ENCODE data around the gene SMIM41. TPM values are rescaled to one million over a fixed set of nuclear protein-coding genes. Genes with fewer than 3 reads are reported as not detected.

Gene SMIM41
- total RNA-seq, 1 donor from 2014 or later, result not detected

GRCh38 chr12:52085682-52086180 lies 6.2 kb downstream of the SMIM41 start:
- Mint-ChIP-seq H3K4me3 (ENCODE audit: unreplicated experiment) (no peak overlapping the region), H3K36me3 (ENCODE audit: unreplicated experiment) (no peaks in the 10 kb centered on the region), H3K4me1 (ENCODE audit: unreplicated experiment) (peaks cover 20% of the 10 kb centered on the region), H3K9me3 (ENCODE audit: unreplicated experiment) (no peaks in the 10 kb centered on the region), H3K27ac (ENCODE audit: unreplicated experiment) (no peak overlapping the region), H3K27me3 (ENCODE audit: unreplicated experiment) (peaks cover 18% of the 10 kb centered on the region)
- no peak for DNase-seq (ENCODE audit: extremely low spot score, unreplicated experiment)
- TF ChIP-seq, protein P1, sequence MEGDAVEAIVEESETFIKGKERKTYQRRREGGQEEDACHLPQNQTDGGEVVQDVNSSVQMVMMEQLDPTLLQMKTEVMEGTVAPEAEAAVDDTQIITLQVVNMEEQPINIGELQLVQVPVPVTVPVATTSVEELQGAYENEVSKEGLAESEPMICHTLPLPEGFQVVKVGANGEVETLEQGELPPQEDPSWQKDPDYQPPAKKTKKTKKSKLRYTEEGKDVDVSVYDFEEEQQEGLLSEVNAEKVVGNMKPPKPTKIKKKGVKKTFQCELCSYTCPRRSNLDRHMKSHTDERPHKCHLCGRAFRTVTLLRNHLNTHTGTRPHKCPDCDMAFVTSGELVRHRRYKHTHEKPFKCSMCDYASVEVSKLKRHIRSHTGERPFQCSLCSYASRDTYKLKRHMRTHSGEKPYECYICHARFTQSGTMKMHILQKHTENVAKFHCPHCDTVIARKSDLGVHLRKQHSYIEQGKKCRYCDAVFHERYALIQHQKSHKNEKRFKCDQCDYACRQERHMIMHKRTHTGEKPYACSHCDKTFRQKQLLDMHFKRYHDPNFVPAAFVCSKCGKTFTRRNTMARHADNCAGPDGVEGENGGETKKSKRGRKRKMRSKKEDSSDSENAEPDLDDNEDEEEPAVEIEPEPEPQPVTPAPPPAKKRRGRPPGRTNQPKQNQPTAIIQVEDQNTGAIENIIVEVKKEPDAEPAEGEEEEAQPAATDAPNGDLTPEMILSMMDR (IDR thresholded peaks at IDR 0.05), result no peak

DNA sequence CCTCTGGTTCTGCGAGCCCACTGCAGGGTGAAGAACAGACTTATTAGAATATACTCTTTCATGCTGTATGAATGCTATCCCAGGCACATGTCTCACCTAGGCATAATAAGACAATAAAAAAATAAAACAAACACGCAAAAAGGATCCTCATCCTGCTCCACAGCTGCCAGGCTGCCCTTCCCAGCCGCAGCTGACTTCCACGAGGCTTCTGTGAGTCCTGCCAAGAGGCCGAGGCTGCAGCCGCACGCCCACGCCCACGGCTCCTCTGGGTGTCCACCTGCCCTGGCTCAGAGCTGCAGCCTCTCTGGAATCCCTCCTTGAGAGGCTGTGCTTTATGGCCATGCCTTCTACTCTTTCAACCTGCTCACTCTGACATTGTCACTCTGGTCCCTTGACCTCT lies 6.9 kb downstream of the SMIM41 start:
- H3K27me3 Mint-ChIP-seq (ENCODE audit: unreplicated experiment), result peaks cover 25% of the 10 kb centered on the region
- DNase-seq (ENCODE audit: extremely low spot score, unreplicated experiment), result no peak
- no peaks in the 10 kb centered on the region for H3K9me3 Mint-ChIP-seq (ENCODE audit: unreplicated experiment)
- H3K4me3 Mint-ChIP-seq (ENCODE audit: unreplicated experiment), result no peak overlapping the region
- H3K4me1 Mint-ChIP-seq (ENCODE audit: unreplicated experiment), result peaks cover 14% of the 10 kb centered on the region
- H3K27ac Mint-ChIP-seq (ENCODE audit: unreplicated experiment), result no peak overlapping the region
- no peaks in the 10 kb centered on the region for H3K36me3 Mint-ChIP-seq (ENCODE audit: unreplicated experiment)
- TF ChIP-seq, protein P1 (IDR thresholded peaks at IDR 0.05), result no peak

- Mint-ChIP-seq H3K4me3 (ENCODE audit: unreplicated experiment) (no peak overlapping the region), H3K36me3 (ENCODE audit: unreplicated experiment) (no peaks in the 10 kb centered on the region), H3K27me3 (ENCODE audit: unreplicated experiment) (peaks cover 33% of the 10 kb centered on the region), H3K27ac (ENCODE audit: unreplicated experiment) (no peak overlapping the region), H3K4me1 (ENCODE audit: unreplicated experiment) (peaks cover 6% of the 10 kb centered on the region), H3K9me3 (ENCODE audit: unreplicated experiment) (no peaks in the 10 kb centered on the region)
- DNase-seq (ENCODE audit: extremely low spot score, unreplicated experiment), result no peak
- TF ChIP-seq, protein P1 (IDR thresholded peaks at IDR 0.05), result no peak
Observed at GRCh38 chr12:52086944-52087835, 7.7 kb downstream of the SMIM41 start.

- Mint-ChIP-seq H3K4me1 (ENCODE audit: unreplicated experiment) (peaks cover 2% of the 10 kb centered on the region), H3K4me3 (ENCODE audit: unreplicated experiment) (no peak overlapping the region), H3K9me3 (ENCODE audit: unreplicated experiment) (no peaks in the 10 kb centered on the region), H3K36me3 (ENCODE audit: unreplicated experiment) (no peaks in the 10 kb centered on the region), H3K27ac (ENCODE audit: unreplicated experiment) (no peak overlapping the region), H3K27me3 (ENCODE audit: unreplicated experiment) (peaks cover 38% of the 10 kb centered on the region)
- TF ChIP-seq, protein P1 (IDR thresholded peaks at IDR 0.05), result no peak
- DNase-seq (ENCODE audit: extremely low spot score, unreplicated experiment), result no peak
Observed at GRCh38 chr12:52087961-52088820, 8.7 kb downstream of the SMIM41 start.

All from osteocyte (in vitro differentiated cells).